Activated gamma-delta T cell treated with Interleukin-2 at 50 U/mL for 16 hours (primary cell): ENCODE results near the gene PSMC3.

Experiments
- DNase-seq: peaks from one replicate; pipeline ENCODE4 v3.0.0-alpha.2; 2020

The PSMC3 gene

GRCh38 chr11:47411884-47412746, 14.1 kb downstream of the PSMC3 start:
- peak; percentile 54 for DNase-seq

GRCh38 chr11:47410370-47411264, 15.6 kb downstream of the PSMC3 start:
- DNase-seq = no peak

GRCh38 chr11:47409440-47410369, 16.5 kb downstream of the PSMC3 start:
- no peak for DNase-seq

- no peak for DNase-seq
Measured at GRCh38 chr11:47408598-47409439, 17.4 kb downstream of the PSMC3 start.

GRCh38 chr11:47407746-47408590, 18.3 kb downstream of the PSMC3 start, which contains the start of gene SLC39A13:
Gene SLC39A13, plus strand, starts transcription at chr11:47408590. Its CDS starts 1,505 bp downstream, at chr11:47410095.
- DNase-seq = peak; percentile 90

GRCh38 chr11:47406896-47407745, 19.1 kb downstream of the PSMC3 start:
- DNase-seq = no peak

GRCh38 chr11:47403571-47403970, 22.7 kb downstream of the PSMC3 start:
- DNase-seq = no peak

GRCh38 chr11:47403135-47403534, 23.1 kb downstream of the PSMC3 start:
- no peak for DNase-seq

GRCh38 chr11:47400768-47401279, 25.4 kb downstream of the PSMC3 start:
- DNase-seq = no peak

- DNase-seq = peak; percentile 40
Measured at GRCh38 chr11:47399860-47400767, 26.1 kb downstream of the PSMC3 start.

- DNase-seq = no peak
Measured at GRCh38 chr11:47398551-47398950, 27.7 kb downstream of the PSMC3 start.

- DNase-seq = no peak
Measured at GRCh38 chr11:47398011-47398410, 28.2 kb downstream of the PSMC3 start.

GRCh38 chr11:47396049-47396320, 30.3 kb downstream of the PSMC3 start:
- DNase-seq = no peak

- DNase-seq = no peak
Measured at GRCh38 chr11:47395223-47396048, 30.8 kb downstream of the PSMC3 start.

- DNase-seq = peak; percentile 65
Measured at GRCh38 chr11:47394322-47395222, 31.7 kb downstream of the PSMC3 start.

GRCh38 chr11:47394050-47394321, 32.3 kb downstream of the PSMC3 start:
- no peak for DNase-seq
